Measurements from ENCODE around the gene PPM1H. TPM values are rescaled to one million over a fixed set of nuclear protein-coding genes. Genes with fewer than 3 reads are reported as not detected.

The PPM1H gene
- total RNA-seq, 2 donors from 2014 or later, result 27.0 to 46.9 TPM

DNA sequence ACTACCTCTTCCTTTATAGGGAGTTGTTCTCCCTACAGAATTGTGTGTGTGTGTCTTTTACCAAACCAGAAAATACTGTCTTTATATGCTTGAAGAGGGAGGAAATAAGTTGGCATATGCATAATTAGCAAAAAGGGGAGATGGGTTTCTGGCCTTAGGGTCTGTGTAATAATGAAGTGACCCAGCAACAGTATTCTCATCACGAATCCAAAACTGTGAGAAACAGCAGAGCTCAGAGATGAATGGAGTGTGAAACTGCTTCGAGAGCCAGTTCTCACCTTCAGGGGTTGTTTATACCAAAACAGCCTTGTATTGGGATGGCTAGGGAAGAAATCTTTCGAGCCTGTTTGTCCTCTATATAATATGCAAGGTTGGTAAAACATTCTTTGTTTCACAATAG, 240.8 kb downstream of the PPM1H start:
- no peaks in the 10 kb centered on the region for H3K27me3 ChIP-seq (replicated peaks; ENCODE audit: insufficient read depth)
- H3K4me1 ChIP-seq (replicated peaks), result no peaks in the 10 kb centered on the region
- intact Hi-C loops (cut with DNase I), result no loop called here
- no peak overlapping the region for H3K27ac ChIP-seq
- no peaks in the 10 kb centered on the region for H3K9me3 ChIP-seq
- 85% methylated on average over 3 of the region's 3 CpGs for WGBS
- no peak for DNase-seq (ENCODE audit: low spot score)
- H3K36me3 ChIP-seq, result no peaks in the 10 kb centered on the region
- no peak overlapping the region for H3K4me3 ChIP-seq
- no peak for TF ChIP-seq CTCF (IDR thresholded peaks at IDR 0.05)
- TF ChIP-seq POLR2AphosphoS5 (IDR thresholded peaks at IDR 0.05), result no peak
- TF ChIP-seq POLR2A (IDR thresholded peaks at IDR 0.05), result no peak

- 66% methylated on average over 15 of the region's 15 CpGs for WGBS
- DNase-seq (ENCODE audit: low spot score), result no peak
- intact Hi-C loops (cut with DNase I), result no loop called here
Observed at GRCh38 chr12:62693376-62694050, 241.4 kb downstream of the PPM1H start.

DNA sequence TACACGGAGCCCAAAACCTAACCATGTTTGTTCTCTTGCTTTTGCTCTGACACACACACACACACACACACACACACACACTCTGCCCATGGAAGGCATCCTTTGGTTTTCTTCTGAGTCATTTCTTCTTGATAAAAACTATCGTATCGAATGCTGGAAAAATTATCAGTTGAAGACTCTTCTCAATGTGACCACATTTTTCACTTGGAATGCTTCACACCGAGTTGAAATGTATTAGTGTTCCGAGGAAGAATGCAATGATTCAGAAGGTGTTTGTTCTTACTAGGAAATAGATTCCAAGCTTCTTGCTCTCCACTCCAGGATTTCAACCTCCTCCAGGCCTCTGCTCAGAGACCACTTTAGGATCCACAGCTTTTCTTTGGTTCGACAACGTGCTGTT, 242.1 kb downstream of the PPM1H start:
- Histone ChIP-seq H3K27ac (no peak overlapping the region), H3K4me1 (replicated peaks) (no peaks in the 10 kb centered on the region), H3K9me3 (no peaks in the 10 kb centered on the region), H3K36me3 (no peaks in the 10 kb centered on the region), H3K4me3 (no peak overlapping the region), H3K27me3 (replicated peaks; ENCODE audit: insufficient read depth) (no peaks in the 10 kb centered on the region)
- intact Hi-C loops (cut with DNase I), result no loop called here
- TF ChIP-seq CTCF (IDR thresholded peaks at IDR 0.05) (no peak), POLR2AphosphoS5 (IDR thresholded peaks at IDR 0.05) (no peak), POLR2A (IDR thresholded peaks at IDR 0.05) (no peak)
- DNase-seq (ENCODE audit: low spot score), result no peak
- WGBS, result 69% methylated on average over 7 of the region's 7 CpGs

More at GRCh38 chr12:62693376-62694050, 241.4 kb downstream of the PPM1H start:
- TF ChIP-seq POLR2AphosphoS5 (IDR thresholded peaks at IDR 0.05) (no peak), CTCF (IDR thresholded peaks at IDR 0.05) (no peak), POLR2A (IDR thresholded peaks at IDR 0.05) (no peak)
- H3K9me3 ChIP-seq, result no peaks in the 10 kb centered on the region
- no peak overlapping the region for H3K4me3 ChIP-seq
- H3K27ac ChIP-seq, result no peak overlapping the region
- no peaks in the 10 kb centered on the region for H3K4me1 ChIP-seq (replicated peaks)
- no peaks in the 10 kb centered on the region for H3K27me3 ChIP-seq (replicated peaks; ENCODE audit: insufficient read depth)
- H3K36me3 ChIP-seq, result no peaks in the 10 kb centered on the region

GRCh38 chr12:62691309-62691708, 243.6 kb downstream of the PPM1H start:
- Histone ChIP-seq H3K27me3 (replicated peaks; ENCODE audit: insufficient read depth) (no peaks in the 10 kb centered on the region), H3K36me3 (no peaks in the 10 kb centered on the region), H3K4me3 (no peak overlapping the region), H3K27ac (no peak overlapping the region), H3K9me3 (no peaks in the 10 kb centered on the region), H3K4me1 (replicated peaks) (no peaks in the 10 kb centered on the region)
- no peak for DNase-seq (ENCODE audit: low spot score)
- intact Hi-C loops (cut with DNase I), result no loop called here
- 89% methylated on average over 3 of the region's 3 CpGs for WGBS
- TF ChIP-seq POLR2AphosphoS5 (IDR thresholded peaks at IDR 0.05), result no peak
- TF ChIP-seq CTCF (IDR thresholded peaks at IDR 0.05), result no peak
- TF ChIP-seq POLR2A (IDR thresholded peaks at IDR 0.05), result no peak

Measured in prostate gland (tissue), 2 donors.